HEK293 (cell line): ENCODE results near the gene MRPL36.

Experiments
- CTCF ChIA-PET: fragments of 350-600 bp; formaldehyde crosslinking; extraction: SDS; loops from one replicate; lab custom pipeline; 2021; ENCODE audit warnings: antibody characterized with exemption; lab: Yijun Ruan, JAX
- POLR2A ChIA-PET: fragments of 300-600 bp; formaldehyde crosslinking; extraction: SDS; loops from one replicate; lab custom pipeline; 2020; ENCODE audit warnings: antibody characterized with exemption, inconsistent platforms; lab: Yijun Ruan, JAX
- H3K27ac ChIP-seq: fragments of 200-500 bp; sonication (Bioruptor generic); 2 replicates; pipeline ENCODE4 v1.5.1; 2014; ENCODE audit warnings: low read depth, low read length, control low read depth, inconsistent platforms; ENCODE audit errors: extremely low read depth
- H3K36me3 ChIP-seq, 2 experiments: fragments of 200-500 bp in 1 of 2; sonication (Bioruptor generic) in 1 of 2; 1 replicate in 1 of 2; 2 replicates in 1 of 2; pipeline ENCODE4 v1.5.1; 2014 to 2017; ENCODE audit warnings: inconsistent platforms in 2 of 2, low read length in 2 of 2; ENCODE audit not compliant: control insufficient read depth in 2 of 2, insufficient read depth in 1 of 2
- H3K4me1 ChIP-seq: fragments of 200-500 bp; sonication (Bioruptor generic); 2 replicates; pipeline ENCODE4 v1.5.1; 2014; ENCODE audit warnings: mild to moderate bottlenecking, low read length, inconsistent platforms; ENCODE audit not compliant: control insufficient read depth, insufficient read depth
- H3K4me3 ChIP-seq: 2 replicates; pipeline ENCODE4 v1.5.1; 2011; ENCODE audit warnings: low read depth, mild to moderate bottlenecking, control low read depth, low read length, moderate library complexity
- H3K9me3 ChIP-seq: fragments of 200-500 bp; sonication (Bioruptor generic); 2 replicates; pipeline ENCODE4 v1.5.1; 2014; ENCODE audit warnings: low read depth, low read length, inconsistent platforms; ENCODE audit not compliant: control insufficient read depth, insufficient read depth
- BCL6B ChIP-seq: fragments of 450-650 bp; formaldehyde crosslinking; IDR thresholded peaks from 2 replicates; pipeline ENCODE4 v1.5.1; 2017; ENCODE audit warnings: missing biosample characterization, missing genetic modification characterization
- GLIS1 ChIP-seq: fragments of 450-650 bp; formaldehyde crosslinking; IDR thresholded peaks from 2 replicates; pipeline ENCODE4 v1.5.1; 2016; ENCODE audit warnings: missing biosample characterization, missing genetic modification characterization
- MYNN ChIP-seq: fragments of 450-650 bp; formaldehyde crosslinking; IDR thresholded peaks from 2 replicates; pipeline ENCODE4 v1.5.1; 2016; ENCODE audit warnings: missing biosample characterization, missing genetic modification characterization, borderline replicate concordance
- MZF1 ChIP-seq: fragments of 450-650 bp; formaldehyde crosslinking; IDR thresholded peaks from 2 replicates; pipeline ENCODE4 v1.5.1; 2017; ENCODE audit warnings: missing biosample characterization, missing genetic modification characterization, borderline replicate concordance
- PRDM2 ChIP-seq: fragments of 450-650 bp; formaldehyde crosslinking; IDR thresholded peaks from 2 replicates; pipeline ENCODE4 v1.5.1; 2016; ENCODE audit warnings: missing biosample characterization, missing genetic modification characterization, borderline replicate concordance
- SP2 ChIP-seq: fragments of 450-650 bp; formaldehyde crosslinking; IDR thresholded peaks from 2 replicates; pipeline ENCODE4 v1.5.1; 2016; ENCODE audit warnings: missing biosample characterization, missing genetic modification characterization
- TCF7L2 ChIP-seq: IDR thresholded peaks from 2 replicates; pipeline ENCODE4 v1.6.1; 2011; ENCODE audit warnings: low read depth, mild to moderate bottlenecking, inconsistent platforms, low read length, moderate library complexity, borderline replicate concordance
- ZBTB48 ChIP-seq: fragments of 450-650 bp; formaldehyde crosslinking; IDR thresholded peaks from 2 replicates; pipeline ENCODE4 v1.5.1; 2016; ENCODE audit warnings: missing biosample characterization, missing genetic modification characterization
- ZNF23 ChIP-seq: fragments of 450-650 bp; formaldehyde crosslinking; IDR thresholded peaks from 2 replicates; pipeline ENCODE4 v1.5.1; 2016; ENCODE audit warnings: missing biosample characterization, missing genetic modification characterization, borderline replicate concordance
- ZNF274 ChIP-seq, 2 experiments: fragments of 200-500 bp in 1 of 2; fragments of 450-650 bp in 1 of 2; sonication (Bioruptor generic) in 1 of 2; formaldehyde crosslinking in 1 of 2; IDR thresholded peaks; 2 replicates each; pipeline versions ENCODE4 v1.5.1 to v1.6.1; 2014 to 2016; ENCODE audit warnings: borderline replicate concordance in 1 of 2, inconsistent platforms in 1 of 2, low read length in 1 of 2, missing biosample characterization in 1 of 2, missing genetic modification characterization in 1 of 2
- ZNF501 ChIP-seq: fragments of 450-650 bp; formaldehyde crosslinking; IDR thresholded peaks from 2 replicates; pipeline ENCODE4 v1.5.1; 2016; ENCODE audit warnings: missing biosample characterization, missing genetic modification characterization
- ZNF510 ChIP-seq: fragments of 450-650 bp; formaldehyde crosslinking; IDR thresholded peaks from 2 replicates; pipeline ENCODE4 v1.5.1; 2018; ENCODE audit warnings: mild to moderate bottlenecking, missing genetic modification characterization, missing biosample characterization; ENCODE audit not compliant: insufficient replicate concordance
- ZNF621 ChIP-seq: fragments of 450-650 bp; formaldehyde crosslinking; IDR thresholded peaks from 2 replicates; pipeline ENCODE4 v1.5.1; 2017; ENCODE audit warnings: missing biosample characterization, missing genetic modification characterization
- TF ChIP-seq, protein P1 (sequence below): fragments of 450-650 bp; formaldehyde crosslinking; IDR thresholded peaks from 2 replicates; pipeline ENCODE4 v1.5.1; 2016; ENCODE audit warnings: missing biosample characterization, missing genetic modification characterization
- TF ChIP-seq, protein P2 (sequence below): fragments of 450-650 bp; formaldehyde crosslinking; IDR thresholded peaks from 2 replicates; pipeline ENCODE4 v1.5.1; 2016; ENCODE audit warnings: missing biosample characterization, missing genetic modification characterization, borderline replicate concordance
- TF ChIP-seq, protein P3 (sequence below): fragments of 450-650 bp; formaldehyde crosslinking; IDR thresholded peaks from 2 replicates; pipeline ENCODE4 v1.5.1; 2016; ENCODE audit warnings: missing biosample characterization, missing genetic modification characterization

MRPL36 gene

DNA sequence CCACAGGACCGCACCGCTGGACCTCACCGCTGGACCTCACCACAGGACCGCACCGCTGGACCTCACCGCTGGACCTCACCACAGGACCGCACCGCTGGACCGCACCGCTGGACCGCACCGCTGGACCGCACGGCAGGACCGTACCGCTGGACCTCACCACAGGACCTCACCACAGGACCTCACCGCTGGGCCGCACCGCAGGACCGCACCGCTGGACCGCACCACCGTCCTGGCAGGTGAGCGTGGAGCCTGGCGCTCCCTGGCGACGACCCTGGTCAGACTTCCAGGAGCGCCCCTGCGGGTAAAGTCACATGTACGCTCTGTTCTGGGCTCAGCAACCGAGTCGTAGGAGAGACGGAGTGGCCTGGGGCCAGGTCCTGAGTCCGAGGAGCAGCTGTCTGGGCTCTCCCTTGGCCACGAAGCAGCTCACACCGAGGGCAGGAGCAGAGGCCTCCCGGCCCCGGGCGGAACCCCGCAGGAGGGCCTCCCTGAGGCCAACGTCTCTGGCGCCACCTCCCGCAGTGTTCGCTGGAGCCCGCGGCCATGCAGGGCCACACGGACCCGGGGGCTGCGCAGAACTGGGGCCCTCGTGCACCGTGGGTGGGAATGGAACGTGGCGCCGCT is 30.5 kb downstream of the MRPL36 start:
- POLR2A ChIA-PET = no interaction called here
- CTCF ChIA-PET = no interaction called here
- no peaks in the 10 kb centered on the region for H3K36me3 ChIP-seq
- H3K4me1 ChIP-seq = no peaks in the 10 kb centered on the region
- no peak overlapping the region for H3K27ac ChIP-seq
- no peak overlapping the region for H3K4me3 ChIP-seq
- no peak for TF ChIP-seq MZF1 (tag by site-specific recombination)
- TF ChIP-seq, protein P1, sequence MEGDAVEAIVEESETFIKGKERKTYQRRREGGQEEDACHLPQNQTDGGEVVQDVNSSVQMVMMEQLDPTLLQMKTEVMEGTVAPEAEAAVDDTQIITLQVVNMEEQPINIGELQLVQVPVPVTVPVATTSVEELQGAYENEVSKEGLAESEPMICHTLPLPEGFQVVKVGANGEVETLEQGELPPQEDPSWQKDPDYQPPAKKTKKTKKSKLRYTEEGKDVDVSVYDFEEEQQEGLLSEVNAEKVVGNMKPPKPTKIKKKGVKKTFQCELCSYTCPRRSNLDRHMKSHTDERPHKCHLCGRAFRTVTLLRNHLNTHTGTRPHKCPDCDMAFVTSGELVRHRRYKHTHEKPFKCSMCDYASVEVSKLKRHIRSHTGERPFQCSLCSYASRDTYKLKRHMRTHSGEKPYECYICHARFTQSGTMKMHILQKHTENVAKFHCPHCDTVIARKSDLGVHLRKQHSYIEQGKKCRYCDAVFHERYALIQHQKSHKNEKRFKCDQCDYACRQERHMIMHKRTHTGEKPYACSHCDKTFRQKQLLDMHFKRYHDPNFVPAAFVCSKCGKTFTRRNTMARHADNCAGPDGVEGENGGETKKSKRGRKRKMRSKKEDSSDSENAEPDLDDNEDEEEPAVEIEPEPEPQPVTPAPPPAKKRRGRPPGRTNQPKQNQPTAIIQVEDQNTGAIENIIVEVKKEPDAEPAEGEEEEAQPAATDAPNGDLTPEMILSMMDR (tag by site-specific recombination) = no peak
- TF ChIP-seq TCF7L2 = no peak
- TF ChIP-seq, protein P2, sequence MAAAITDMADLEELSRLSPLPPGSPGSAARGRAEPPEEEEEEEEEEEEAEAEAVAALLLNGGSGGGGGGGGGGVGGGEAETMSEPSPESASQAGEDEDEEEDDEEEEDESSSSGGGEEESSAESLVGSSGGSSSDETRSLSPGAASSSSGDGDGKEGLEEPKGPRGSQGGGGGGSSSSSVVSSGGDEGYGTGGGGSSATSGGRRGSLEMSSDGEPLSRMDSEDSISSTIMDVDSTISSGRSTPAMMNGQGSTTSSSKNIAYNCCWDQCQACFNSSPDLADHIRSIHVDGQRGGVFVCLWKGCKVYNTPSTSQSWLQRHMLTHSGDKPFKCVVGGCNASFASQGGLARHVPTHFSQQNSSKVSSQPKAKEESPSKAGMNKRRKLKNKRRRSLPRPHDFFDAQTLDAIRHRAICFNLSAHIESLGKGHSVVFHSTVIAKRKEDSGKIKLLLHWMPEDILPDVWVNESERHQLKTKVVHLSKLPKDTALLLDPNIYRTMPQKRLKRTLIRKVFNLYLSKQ (tag by site-specific recombination) = no peak
- TF ChIP-seq ZNF501 (tag by site-specific recombination) = no peak
- no peak for TF ChIP-seq BCL6B (tag by site-specific recombination)
- TF ChIP-seq, protein P3, sequence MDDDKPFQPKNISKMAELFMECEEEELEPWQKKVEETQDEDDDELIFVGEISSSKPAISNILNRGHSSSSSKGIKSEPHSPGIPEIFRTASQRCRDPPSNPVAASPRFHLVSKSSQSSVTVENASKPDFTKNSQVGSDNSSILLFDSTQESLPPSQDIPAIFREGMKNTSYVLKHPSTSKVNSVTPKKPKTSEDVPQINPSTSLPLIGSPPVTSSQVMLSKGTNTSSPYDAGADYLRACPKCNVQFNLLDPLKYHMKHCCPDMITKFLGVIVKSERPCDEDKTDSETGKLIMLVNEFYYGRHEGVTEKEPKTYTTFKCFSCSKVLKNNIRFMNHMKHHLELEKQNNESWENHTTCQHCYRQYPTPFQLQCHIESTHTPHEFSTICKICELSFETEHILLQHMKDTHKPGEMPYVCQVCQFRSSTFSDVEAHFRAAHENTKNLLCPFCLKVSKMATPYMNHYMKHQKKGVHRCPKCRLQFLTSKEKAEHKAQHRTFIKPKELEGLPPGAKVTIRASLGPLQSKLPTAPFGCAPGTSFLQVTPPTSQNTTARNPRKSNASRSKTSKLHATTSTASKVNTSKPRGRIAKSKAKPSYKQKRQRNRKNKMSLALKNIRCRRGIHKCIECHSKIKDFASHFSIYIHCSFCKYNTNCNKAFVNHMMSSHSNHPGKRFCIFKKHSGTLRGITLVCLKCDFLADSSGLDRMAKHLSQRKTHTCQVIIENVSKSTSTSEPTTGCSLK = no peak
- TF ChIP-seq SP2 (tag by site-specific recombination) = no peak
- no peak for TF ChIP-seq ZNF23 (tag by site-specific recombination)
- TF ChIP-seq ZNF621 (tag by site-specific recombination) = no peak
- no peak for TF ChIP-seq PRDM2 (tag by site-specific recombination)
- TF ChIP-seq ZNF274 (IDR thresholded peaks at IDR 0.05; ENCODE audit: low read length) = no peak
- no peak for TF ChIP-seq ZNF274 (tag by site-specific recombination; IDR thresholded peaks at IDR 0.05; ENCODE audit: borderline replicate concordance)
- no peak for TF ChIP-seq MYNN (tag by site-specific recombination)
- TF ChIP-seq ZBTB48 (tag by site-specific recombination) = no peak
- no peak for TF ChIP-seq ZNF510 (tag by site-specific recombination)
- no peak for TF ChIP-seq GLIS1
- no peaks in the 10 kb centered on the region for H3K9me3 ChIP-seq
